Measurements from ENCODE around the gene NAP1L3.

NAP1L3 gene

DNA sequence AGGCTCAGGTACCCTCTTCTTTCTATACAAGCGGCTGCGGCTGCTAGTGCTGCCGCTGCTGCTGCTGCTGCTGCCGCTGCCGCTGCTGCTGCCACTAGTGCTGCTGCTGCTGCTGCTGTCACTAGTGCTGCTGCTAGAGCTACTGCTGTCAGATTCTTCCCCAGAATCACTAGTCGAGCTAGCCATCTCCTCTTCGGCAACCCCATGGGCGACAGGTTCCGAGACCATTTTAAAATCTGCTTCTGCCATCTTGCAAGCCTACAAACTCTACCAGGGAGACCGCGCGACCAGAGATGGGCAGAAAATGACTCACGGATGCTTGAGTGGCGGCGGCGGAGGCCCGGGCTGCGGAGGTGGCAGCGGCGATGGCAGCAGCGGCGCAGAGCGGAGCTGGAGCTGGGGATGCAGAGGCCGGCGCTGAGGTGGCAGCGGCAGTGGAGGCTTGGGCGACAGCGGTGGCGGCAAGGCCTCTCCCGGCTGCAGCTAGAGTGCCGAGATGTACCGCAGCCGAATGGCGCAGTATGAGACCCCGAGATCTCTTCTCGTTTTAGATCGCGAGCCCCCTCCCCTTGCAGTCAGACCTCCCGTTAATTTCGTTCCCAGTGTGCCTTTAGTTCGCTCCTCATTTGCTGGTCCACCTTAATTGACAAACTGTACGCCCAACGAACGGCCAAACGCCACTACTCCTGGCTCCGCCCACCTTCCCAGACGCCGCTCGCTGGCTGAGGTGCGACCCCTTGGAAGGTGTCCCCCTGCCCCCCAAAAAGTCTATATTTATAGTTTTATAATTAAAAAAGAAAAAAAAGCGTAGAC is at the start of gene NAP1L3:
NAP1L3 (minus strand) TSS at position 523 of the 813 bp plus-strand sequence; CDS start at position 249, 274 bp downstream.
- DNase-seq: peak; percentile 36

GRCh38 chrX:93711076-93711475 is 37.7 kb upstream of the NAP1L3 start:
- no peak for DNase-seq

GRCh38 chrX:93703701-93704100 is 30.3 kb upstream of the NAP1L3 start:
- DNase-seq: no peak

GRCh38 chrX:93695981-93696380 is 22.6 kb upstream of the NAP1L3 start:
- DNase-seq: no peak

DNA sequence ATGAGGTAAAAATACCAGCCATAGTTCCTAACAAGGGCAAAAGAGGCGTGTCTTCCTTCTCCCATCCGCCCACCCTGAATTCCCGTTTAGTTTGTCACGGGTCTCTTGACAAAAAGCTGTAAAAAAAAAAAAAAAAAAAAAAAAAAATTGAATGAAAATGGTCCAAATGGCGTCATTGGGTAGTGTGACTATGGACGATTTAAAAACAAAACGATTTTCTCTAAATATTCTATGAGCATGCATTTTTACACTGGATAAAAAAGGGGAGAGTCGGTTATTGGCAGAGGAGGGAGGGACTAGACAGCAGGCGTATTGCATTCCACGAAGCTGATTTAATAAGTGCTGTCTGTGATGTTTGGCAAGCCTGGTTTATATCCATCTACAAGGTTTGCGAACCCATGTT is 492 bp upstream of the NAP1L3 start, which contains the start of gene FAM133A:
FAM133A (plus strand) TSS at position 338 of the 403 bp plus-strand sequence. CDS start 35,214 bp downstream, outside the sequence.
- DNase-seq: no peak

DNA sequence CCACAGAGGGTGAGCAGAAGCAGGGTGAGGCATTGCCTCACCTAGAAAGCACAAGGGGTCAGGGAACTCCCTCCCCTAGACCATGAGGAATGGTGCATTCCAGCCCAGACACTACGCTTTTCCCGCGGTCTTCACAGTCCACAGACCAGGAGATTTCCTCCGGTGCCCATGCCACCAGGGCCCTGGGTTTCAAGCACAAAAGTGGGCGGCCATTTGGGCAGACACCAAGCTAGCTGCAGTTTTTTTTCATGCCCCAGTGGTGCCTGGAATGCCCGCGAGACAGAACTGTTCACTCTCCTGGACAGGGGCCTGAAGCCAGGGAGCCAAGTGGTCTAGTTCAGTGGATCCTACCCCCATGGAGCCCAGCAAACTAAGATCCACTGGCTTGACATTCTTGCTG is 12.8 kb downstream of the NAP1L3 start:
- no peak for DNase-seq

DNA sequence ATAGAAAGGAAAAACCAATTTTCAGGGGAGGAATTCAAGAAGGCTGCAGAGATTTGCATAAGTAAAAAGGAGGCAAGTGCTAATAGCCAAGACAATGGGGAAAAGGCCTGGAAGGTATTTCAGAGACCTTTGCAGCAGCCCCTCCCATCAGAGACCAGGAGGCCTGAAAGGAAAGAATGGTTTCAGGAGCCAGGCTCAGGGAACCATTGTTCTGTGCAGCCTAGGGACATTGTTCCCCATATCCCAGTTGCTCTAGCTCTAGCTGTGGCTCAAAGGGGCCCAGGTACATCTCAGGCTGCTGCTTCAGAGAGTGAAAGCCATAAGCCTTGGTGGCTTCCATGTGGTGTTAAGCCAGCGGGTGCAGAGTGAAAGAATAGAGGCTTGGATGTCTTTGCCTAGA is 24.0 kb downstream of the NAP1L3 start:
- no peak for DNase-seq

GRCh38 chrX:93637591-93637990 is 35.8 kb downstream of the NAP1L3 start:
- DNase-seq: no peak

Data from activated T-cell treated with anti-CD3 and anti-CD28 coated beads for 4 hours (primary cell).